GM20431 (cell line): Measurements from ENCODE around the gene MKKS.

Experiments used
- in situ Hi-C: fragments of 300-500 bp; cut with MseI, MboI; formaldehyde crosslinking; loops from one replicate; pipeline ENCODE4 v1.15.0; 2020; ENCODE audit warnings: low sequenced_read_pairs; ENCODE audit not compliant: unreplicated experiment

MKKS gene

DNA sequence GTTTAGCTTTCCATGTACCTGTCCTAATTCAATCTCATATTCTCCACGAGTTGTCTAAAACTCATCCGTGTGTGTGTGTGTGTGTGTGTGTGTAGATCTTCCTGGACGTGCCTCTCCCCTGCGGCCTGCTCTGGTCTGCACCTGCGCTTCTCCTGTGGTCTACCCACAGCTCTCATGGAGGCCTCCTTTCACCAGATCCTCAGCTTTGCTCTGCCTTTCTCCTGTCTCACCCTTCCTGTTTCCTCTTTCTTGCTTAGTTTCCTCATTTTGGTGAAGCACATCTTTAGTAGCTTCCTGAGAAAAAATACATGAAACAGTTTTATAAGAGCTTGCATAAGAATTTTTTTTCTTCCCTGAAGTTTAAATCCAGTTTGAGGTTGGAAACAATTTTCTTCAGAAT lies 19.2 kb upstream of the MKKS start:
- in situ Hi-C loops = no loop called here

- in situ Hi-C loops = no loop called here
These were observed 15.2 kb upstream of the MKKS start for GRCh38 chr20:10449270-10449669.

DNA sequence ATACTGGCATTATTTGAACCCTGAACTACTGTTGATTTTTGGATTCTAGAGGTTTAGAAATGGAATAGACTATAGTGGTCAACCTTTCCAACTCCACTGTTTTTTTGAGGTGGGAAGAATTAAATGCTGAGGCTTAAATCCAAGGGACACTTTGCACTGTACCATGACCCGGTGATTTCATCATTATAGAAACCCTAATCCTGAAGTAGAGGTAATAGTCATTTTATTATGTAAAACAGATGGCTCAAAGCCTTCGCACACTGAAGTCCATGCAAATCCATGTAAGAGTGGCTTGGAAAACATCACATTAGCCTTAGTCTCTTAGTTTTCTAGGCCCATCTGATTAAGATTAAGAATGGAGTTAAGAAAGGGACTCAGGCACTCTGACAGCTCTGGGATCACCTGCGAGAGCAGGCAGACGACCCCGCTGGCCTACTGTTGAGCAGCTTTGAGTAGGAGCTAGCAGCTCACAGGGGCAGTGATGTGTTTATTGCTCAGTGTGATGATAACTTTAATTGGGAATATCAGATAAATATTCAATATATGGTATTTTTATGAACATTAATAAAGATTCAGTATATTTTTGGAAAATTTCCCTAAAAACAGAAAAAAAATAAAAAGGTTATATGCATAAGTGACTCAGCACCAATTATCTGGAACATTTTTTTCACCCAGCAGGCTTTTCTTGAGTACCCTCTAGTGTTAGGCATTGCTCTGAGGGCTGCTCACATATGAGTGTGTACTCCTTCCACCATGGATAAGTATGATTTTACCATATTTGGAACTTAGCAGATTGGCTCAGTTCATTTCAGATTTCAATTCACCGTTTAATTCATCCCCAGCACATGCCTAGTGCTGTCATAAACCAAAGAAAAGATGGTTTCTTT lies 14.5 kb upstream of the MKKS start:
- in situ Hi-C loops = no loop called here

DNA sequence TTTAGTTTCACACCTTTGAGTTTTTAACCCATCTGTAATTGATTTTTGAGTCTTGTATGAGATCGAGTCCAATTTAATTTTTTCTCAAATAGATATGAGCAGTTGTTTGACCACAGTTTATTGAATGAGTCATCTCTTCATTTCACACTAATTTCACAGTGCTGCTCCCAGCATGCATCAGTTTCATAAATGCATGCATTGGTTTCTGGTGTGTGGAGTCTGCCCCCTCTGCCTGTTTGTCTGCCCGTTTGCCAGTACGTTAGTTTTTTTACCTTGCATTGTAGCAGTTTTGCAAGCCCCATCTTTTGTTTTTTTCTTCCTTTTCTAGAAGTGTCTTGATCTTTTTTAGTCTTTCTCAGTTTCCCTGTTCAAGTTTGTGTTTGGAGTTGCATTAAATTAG lies 13.0 kb upstream of the MKKS start:
- in situ Hi-C loops = no loop called here

DNA sequence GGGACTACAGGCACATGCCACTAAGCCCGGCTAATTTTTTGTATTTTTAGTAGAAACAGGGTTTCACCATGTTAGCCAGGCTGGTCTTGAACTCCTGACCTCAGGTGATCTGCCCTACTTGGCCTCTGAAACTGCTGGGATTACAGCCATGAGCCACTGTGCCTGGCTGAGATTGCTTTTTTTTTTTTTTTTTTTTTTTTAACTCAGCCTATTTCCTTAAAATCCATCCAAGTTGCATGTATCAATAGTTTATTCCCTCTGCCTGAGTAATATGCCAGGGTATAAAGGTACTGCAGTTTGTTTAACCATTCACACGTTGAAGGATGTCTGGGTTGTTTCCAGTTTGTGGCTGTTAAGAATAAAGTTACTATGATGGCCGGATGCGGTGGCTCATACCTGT lies 11.7 kb upstream of the MKKS start:
- in situ Hi-C loops = no loop called here

DNA sequence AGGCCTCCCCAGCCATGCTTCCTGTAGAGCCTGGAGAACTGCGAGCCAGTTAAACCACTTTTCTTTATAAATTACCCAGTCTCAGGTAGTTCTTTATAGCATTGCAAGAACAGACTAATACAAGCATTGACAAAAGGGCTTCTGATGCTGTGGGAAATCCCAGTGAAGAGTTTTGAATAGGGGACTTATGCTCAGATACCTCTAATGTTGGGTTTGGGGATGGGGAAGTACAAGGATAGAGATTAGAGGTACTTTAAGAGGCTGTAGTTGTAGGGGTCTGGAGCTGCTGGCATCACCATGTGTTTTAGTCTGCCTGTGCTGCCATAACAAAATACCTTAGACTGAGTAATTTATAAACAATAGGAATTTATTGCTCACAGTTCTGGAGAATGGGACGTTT lies 9.9 kb upstream of the MKKS start:
- in situ Hi-C loops = no loop called here

DNA sequence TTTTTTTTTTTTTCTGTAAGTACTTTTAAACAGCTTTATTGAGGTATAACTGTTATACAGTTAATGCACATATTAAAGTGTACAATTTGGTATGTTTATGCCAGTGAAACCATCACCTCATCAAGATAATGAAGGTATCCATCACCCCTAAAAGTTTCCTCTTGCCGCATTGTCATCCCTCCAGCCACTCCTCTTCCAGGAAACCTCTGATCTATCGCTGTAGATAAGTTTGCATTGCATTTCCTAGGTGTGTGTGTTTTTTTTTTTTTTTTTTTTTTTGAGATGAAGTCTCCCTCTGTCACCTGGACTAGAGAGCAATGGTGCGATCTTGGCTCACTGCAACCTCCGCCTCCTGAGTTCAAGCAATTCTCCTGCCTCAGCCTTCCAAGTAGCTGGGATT lies 4.2 kb upstream of the MKKS start:
- in situ Hi-C loops = no loop called here

- in situ Hi-C loops = no loop called here
These were observed 2.2 kb upstream of the MKKS start for GRCh38 chr20:10436053-10436699.

- in situ Hi-C loops = no loop called here
These were observed 1.1 kb upstream of the MKKS start, which contains the start of gene SLX4IP for GRCh38 chr20:10434832-10435812. Gene SLX4IP, plus strand, starts transcription at chr20:10435305. Its CDS starts 22,900 bp downstream, at chr20:10458205.

DNA sequence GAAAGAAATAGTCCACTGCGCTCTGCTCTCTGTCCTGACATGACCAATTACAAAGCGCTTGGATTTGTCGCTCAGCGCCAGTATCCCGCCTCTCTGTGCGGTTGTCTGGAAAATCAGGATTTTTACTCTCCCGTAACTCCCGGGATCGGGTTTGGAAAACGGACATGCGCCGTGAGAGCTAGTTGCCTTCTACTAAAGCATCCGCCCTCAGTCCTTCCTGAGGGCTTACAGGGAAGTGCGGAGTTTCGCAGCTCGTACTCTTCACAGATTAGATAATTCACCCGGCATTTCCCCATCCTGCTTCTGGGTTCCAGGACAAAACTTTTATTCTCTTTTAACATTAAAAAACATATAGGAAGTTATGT lies 427 bp upstream of the MKKS start:
- in situ Hi-C loops = no loop called here

GRCh38 chr20:10433014-10433622 lies 904 bp downstream of the MKKS start:
- in situ Hi-C loops = no loop called here

DNA sequence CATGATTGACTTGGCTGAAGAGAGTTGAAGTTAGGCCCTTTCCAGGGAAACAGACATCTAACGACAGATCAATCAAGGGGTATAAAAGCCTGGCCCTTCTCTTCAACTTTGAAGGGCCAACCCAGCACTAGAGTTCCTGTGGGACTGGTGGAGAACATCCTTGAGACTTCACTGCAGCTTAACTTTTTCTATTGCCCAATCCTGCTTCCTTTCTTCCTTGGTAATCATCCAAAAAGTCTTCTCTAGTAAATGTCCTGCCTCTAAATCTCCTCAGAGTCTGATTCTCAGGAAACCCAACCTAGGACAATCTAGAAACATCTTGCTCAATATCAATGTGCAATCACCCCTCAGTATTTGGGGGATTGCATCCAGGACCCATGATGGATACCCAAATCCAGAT lies 1.9 kb downstream of the MKKS start:
- in situ Hi-C loops = no loop called here

GRCh38 chr20:10430704-10431103 lies 3.3 kb downstream of the MKKS start:
- in situ Hi-C loops = no loop called here

DNA sequence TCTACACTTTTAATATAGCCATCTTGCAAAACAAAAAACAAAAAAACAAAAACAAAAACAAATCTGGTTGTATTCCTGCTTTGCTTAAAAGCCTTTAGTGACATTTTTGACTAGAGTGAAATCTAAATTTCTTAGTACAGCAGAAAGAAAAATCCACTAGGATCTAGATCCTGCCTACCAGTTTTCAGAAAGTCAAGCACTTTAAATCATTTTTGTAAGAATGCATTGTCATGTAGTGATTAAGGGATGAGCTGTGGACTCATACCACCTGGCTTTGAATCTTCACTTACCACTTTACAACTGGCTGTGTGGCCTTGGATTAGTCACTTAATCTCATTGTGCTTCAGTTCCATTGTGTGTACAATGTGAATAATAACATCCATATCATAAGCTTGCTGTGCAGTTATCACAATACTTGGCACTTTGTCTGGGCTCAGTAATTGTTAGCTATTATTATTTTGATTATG lies 4.0 kb downstream of the MKKS start:
- in situ Hi-C loops = no loop called here

DNA sequence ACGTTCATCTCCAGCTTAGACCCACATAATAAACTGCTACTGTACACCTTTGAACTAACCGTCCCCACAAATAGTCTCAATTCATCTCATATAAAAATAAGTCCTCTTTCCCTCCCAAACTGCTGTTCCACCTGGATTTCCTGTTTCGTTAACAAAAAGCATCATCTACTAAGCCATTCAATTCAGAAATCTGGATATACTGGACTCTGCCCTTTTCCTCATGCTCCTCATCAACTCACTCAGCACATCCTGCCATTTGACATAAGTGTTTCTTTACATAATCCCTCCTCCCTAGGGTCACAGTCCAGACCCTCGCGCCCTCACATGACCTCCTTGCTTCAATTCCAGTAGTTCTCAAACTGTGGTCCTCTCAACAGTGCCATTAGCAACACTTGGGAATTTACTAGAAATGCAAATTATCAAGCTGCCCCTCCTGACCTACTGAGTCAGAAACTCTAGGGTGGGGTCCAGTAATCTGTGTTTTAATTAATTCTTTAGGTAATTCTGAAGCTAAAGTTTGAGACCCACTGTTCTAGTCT lies 4.5 kb downstream of the MKKS start:
- in situ Hi-C loops = no loop called here

- in situ Hi-C loops = no loop called here
These were observed 6.0 kb downstream of the MKKS start for GRCh38 chr20:10428008-10428407.

GRCh38 chr20:10427060-10427692 lies 6.8 kb downstream of the MKKS start:
- in situ Hi-C loops = no loop called here

- in situ Hi-C loops = no loop called here
These were observed 10.3 kb downstream of the MKKS start for GRCh38 chr20:10423735-10424134.

- in situ Hi-C loops = no loop called here
These were observed 14.4 kb downstream of the MKKS start for GRCh38 chr20:10419550-10420133.
